Coronary artery (tissue), 2 donors: ENCODE data around the gene B4GALT4.

Source experiments
- DNase-seq: peaks from one replicate; pipeline ENCODE4 v3.0.0-alpha.2; 2017; ENCODE audit warnings: low spot score
- H3K27ac ChIP-seq, 2 donors: fragments of 200-600 bp; sonication (generic); one replicate each; pipeline ENCODE4 v1.5.1; 2016 to 2019
- H3K4me3 ChIP-seq: fragments of 200-600 bp; sonication (generic); 2 replicates; pipeline ENCODE4 v1.5.1; 2016; ENCODE audit warnings: mild to moderate bottlenecking, moderate library complexity
- CTCF ChIP-seq: fragments of 200-600 bp; sonication (generic); IDR thresholded peaks from one replicate; pipeline ENCODE4 v1.5.1; 2019; ENCODE audit warnings: antibody characterized with exemption

Gene B4GALT4

DNA sequence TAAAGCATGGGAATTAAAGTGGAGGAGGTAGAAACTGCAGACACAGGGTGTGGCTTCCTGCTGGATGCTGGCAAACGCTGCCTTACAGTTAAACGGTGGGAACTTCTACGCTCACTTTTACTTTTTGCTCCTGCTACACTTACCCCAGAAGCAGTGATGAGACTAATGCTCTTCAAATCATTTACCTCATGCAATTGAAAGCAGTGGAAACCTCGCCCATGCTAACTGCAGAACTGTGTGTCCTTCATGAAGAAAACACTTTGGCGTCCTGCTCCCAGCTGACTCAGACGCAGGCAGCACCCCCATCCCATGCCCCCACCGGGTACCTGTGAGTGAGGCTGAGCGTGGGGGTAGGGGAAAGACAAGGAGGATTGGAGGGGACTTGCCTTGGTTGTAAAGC, 35.5 kb downstream of the B4GALT4 start:
- DNase-seq: no peak
- Histone ChIP-seq H3K4me3 (no peak overlapping the region), H3K27ac (no peak overlapping the region)
- no peak for TF ChIP-seq CTCF

- Histone ChIP-seq H3K27ac (no peak overlapping the region), H3K4me3 (no peak overlapping the region)
- no peak for TF ChIP-seq CTCF
- no peak for DNase-seq
These were observed 44.8 kb downstream of the B4GALT4 start for GRCh38 chr3:119195911-119196310.

GRCh38 chr3:119195151-119195476, 45.6 kb downstream of the B4GALT4 start:
- Histone ChIP-seq H3K4me3 (no peak overlapping the region), H3K27ac (no peak overlapping the region)
- no peak for DNase-seq
- TF ChIP-seq CTCF: no peak

GRCh38 chr3:119194237-119195150, 46.2 kb downstream of the B4GALT4 start:
- Histone ChIP-seq H3K27ac (no peak overlapping the region), H3K4me3 (no peak overlapping the region)
- TF ChIP-seq CTCF: no peak
- no peak for DNase-seq

GRCh38 chr3:119191800-119192199, 48.9 kb downstream of the B4GALT4 start:
- Histone ChIP-seq H3K4me3 (no peak overlapping the region), H3K27ac (no peak overlapping the region)
- no peak for DNase-seq
- TF ChIP-seq CTCF: no peak

DNA sequence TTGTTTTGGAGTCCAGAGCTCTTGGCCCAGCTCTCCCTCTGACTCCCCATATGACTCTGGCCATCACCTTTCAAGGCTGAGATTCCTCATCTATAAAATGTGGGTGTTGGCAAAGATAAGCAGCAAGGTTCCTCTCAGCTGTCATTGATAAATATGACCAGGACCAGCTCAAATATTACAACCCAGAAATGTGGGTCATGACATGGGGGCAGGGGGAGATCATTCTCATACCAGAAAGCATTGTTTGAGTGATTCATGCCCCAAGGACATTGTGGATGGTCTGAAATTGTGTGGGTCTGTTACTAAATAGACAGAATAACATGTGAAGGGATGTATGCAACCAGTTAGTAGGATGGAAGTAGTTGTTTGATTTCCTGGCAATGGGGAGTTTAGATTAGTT, 53.4 kb downstream of the B4GALT4 start:
- no peak for TF ChIP-seq CTCF
- no peak for DNase-seq
- Histone ChIP-seq H3K27ac (no peak overlapping the region), H3K4me3 (no peak overlapping the region)
